Epithelial cell of esophagus (primary cell): ENCODE data around the gene WDR4.
"Not testable (repeated sequence)": the region's sequence is repeated elsewhere in the genome, so short reads cannot be mapped to it uniquely, and the experiment has no call there.

ENCODE experiments used
- DNase-seq: peaks from one replicate; pipeline ENCODE4 v3.0.0; 2010; ENCODE audit warnings: low read depth
- H3K4me3 ChIP-seq: 2 replicates; pipeline ENCODE4 v1.5.1; 2011; ENCODE audit warnings: mild to moderate bottlenecking, low read length, control low read depth
- CTCF ChIP-seq: IDR thresholded peaks from 2 replicates; pipeline ENCODE4 v1.5.1; 2011; ENCODE audit warnings: low read depth, mild to moderate bottlenecking, low read length, control low read depth, inconsistent platforms; ENCODE audit not compliant: insufficient read depth; ENCODE audit errors: missing control alignments

The WDR4 gene

GRCh38 chr21:42841156-42841915, 38.0 kb downstream of the WDR4 start:
- no peak overlapping the region for H3K4me3 ChIP-seq
- DNase-seq, result no peak
- no peak for TF ChIP-seq CTCF

- no peak for DNase-seq
- no peak for TF ChIP-seq CTCF
- H3K4me3 ChIP-seq, result no peak overlapping the region
Measured at GRCh38 chr21:42840411-42841155, 38.8 kb downstream of the WDR4 start.

GRCh38 chr21:42839271-42840231, 39.8 kb downstream of the WDR4 start:
- TF ChIP-seq CTCF, result no peak
- no peak for DNase-seq
- H3K4me3 ChIP-seq, result no peak overlapping the region

- not testable (repeated sequence) for H3K4me3 ChIP-seq, DNase-seq
Measured at GRCh38 chr21:42838212-42838690, 41.1 kb downstream of the WDR4 start.

- TF ChIP-seq CTCF, result no peak
- DNase-seq, result no peak
- no peak overlapping the region for H3K4me3 ChIP-seq
Measured at GRCh38 chr21:42837421-42838211, 41.7 kb downstream of the WDR4 start.

GRCh38 chr21:42836767-42837301, 42.5 kb downstream of the WDR4 start:
- H3K4me3 ChIP-seq, result no peak overlapping the region
- no peak for TF ChIP-seq CTCF
- DNase-seq, result no peak
